GM21423 (cell line): ENCODE measurements around the gene IL25.

ENCODE experiments used
- ATAC-seq: cut with Tn5 transposase; IDR thresholded peaks from one replicate; pipeline ENCODE4 v1.9.1; 2021; ENCODE audit warnings: mild to moderate bottlenecking, moderate library complexity; ENCODE audit not compliant: unreplicated experiment

IL25 gene

DNA sequence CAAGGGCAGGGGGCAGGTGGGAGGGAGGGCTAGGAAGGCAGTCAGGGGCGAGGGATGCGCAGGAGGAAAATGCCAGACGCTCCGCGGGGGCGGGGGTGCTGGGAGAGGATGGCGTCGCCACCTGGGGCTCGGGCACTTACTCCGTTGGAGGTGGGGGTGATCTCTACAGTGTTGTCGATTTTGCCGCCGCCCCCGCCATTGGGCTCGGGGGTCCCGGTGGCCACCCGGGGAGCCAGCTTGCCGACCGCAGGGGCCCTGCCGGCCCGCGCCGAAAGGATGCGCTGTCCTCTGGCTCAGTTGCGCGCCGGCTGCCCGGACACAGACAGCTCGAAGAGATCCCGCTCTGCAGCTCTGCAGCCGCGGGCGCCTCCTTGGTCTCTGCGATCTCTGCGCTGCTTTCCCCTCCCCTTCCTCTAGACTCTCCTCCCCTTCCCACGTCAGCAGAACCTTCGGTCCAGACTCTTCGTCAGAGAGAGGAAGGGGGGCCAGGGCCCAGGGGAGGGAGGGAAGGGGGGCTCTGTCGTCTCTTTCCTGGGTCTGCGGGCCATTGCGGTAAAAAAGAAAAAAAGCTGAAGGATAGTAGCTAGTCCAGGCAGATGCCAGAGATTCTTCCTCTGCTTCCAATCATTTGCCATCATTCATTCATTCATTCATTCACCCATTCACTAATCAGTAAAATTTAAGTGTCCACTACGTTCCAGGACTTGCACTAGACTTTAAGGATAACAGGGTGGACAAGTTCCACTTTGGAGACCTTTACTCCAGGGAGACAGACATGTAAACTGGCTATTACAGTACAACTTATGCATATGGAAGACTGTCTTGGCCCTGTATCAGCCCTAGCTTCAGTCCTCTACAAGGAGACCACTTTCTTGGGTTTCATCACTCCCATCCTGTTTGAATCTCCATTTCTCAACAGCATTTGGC, 19.8 kb upstream of the IL25 start, which contains the start of gene SLC22A17:
TSS of gene SLC22A17 (minus strand) at position 382 of the 927 bp plus-strand sequence.
- no peak for ATAC-seq

DNA sequence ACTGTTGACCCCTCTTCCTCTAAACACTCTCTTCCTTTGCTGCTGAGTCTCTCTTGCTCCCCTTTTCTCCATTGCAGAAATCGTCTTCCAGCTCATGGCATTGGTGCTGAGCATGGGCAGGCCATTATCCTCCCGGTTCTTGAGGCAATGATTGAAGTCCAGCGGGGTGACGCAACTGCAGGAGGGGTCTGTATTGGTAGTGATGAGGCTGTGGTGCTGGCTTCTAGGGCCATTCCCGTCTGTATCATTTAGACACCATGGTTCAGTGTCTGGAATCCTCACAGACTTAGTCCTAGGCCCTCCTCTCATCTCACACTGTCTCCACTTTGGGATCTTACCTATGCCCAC, 19.2 kb upstream of the IL25 start:
- no peak for ATAC-seq

DNA sequence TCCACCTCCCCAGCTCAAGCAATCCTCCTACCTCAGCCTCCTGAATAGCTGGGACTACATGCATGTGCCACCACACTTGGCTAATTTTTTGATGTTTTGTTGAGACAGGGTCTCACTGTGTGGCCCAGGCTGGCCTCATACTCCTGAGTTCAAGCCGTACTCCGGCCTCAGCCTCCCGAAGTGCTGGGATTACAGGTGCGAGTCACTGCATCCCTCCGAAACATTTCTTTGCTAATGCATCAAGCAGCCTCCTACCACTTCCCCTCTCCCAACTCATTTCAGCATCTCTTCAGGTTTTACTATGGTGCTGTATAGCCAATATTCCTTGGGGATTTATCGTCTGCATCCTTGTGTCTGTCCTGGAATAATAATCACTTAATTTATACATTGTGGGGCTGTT, 17.6 kb upstream of the IL25 start:
- no peak for ATAC-seq

DNA sequence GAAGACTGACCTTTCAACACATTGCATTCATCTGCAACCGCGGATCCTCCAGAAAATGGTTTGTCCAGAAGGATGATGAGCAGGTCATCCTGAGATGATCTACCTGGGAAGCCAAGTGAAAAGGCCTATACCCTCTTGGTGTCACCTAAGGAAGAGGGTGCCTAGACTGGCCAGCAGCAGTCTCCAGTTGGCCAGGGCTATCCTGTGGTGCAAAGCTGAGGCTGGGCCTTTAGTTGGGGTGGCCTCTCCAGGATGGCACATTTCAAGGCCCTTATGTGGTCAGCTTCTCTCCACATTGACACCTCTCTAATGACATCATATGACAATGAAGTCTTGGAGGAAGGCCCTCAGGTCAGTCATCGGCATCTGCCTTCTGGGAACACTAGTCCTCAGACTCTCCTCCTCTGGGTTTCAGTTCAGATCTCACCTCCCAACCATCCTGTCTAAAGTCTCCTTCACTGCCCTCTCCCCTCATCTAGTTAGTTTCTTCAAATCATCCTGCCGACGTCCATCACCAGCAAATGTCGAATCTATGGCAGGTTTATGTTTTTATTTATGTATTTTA, 16.7 kb upstream of the IL25 start:
- ATAC-seq: no peak

DNA sequence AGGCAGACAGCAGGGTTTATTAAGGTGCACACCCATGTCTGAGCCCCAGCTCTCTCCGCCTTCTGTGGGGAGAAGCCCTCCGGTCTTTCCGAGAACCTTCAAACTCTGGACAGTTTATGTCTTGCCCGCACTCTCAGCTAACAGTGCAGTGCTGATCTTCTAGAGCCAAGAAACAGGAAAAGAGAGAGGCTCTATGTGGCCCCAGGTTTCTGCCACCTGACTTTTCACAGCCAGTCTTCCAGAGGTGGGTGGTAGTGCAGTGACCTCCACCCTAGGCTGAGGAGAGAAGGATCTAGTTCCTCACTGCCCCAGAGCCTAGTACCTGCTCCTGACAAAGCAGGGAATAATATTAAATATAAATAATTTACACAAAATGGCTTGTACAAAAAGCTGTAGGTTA, 15.9 kb upstream of the IL25 start:
- ATAC-seq: no peak

DNA sequence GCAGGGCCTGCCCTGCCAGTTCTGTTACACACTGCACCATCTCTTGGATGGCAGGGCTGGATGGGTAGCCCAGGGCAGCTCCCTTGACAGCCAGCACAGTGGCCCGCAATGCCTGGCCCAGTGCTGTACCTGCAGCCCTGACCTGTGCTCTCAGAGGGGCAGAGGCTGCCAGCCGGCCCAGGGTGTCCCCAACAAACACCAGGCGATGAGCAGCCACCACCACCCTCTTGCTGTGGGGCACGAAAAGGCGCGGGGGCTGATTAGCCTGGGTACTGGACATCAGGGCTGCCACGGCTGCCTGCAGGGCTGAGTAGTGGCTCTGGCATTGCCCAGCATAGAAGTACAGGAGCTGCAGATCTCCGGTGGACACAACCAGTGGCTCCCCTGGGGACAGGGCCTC, 15.3 kb upstream of the IL25 start:
- no peak for ATAC-seq

DNA sequence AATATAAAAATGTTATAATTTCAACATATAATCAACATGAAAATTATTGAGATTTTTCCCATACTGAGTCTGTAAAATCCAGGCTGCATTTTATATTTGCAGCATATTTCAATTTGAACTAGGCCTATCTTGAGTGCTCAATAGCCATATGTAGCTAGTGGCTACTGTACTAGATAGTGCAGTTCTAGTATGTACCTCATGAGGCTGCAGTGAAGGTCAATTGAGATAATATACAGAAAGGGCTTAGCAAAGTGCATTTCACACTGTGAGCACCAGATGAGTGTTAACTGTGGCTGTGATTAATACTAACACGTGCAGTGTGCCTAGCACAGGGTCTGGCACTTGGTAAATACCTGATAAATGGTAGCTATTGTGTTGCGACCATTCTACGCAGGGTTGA, 14.6 kb upstream of the IL25 start:
- no peak for ATAC-seq

DNA sequence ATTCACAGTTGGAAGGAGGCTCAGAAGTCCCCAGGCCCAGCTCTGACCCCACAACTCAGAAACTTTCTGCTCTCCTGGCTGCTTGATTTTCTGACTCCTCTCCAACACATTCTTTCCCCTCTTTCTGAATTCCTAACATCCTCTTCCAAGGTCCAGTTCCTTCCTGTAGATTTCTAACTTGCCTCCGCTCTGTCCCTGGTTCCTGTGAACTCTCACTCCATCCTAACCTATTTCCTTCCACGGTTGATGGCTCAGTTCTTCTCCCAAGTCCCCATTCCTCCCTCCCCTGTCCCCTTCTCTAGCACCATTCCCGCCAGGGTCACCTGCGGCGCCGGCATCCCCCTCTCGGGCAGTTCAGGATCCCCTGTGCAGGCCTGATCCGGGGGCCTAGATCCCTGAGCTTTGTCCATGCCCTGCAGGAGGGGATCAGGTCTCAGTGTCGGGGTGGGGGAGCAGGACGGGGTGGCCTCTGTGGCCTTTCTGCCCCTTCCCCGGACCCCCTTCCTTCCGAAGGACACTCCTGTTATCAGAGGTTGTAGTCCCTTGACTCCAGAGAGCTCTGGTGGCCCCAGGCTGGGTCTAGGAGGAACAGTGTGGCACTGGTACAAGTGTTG, 13.9 kb upstream of the IL25 start:
- no peak for ATAC-seq

DNA sequence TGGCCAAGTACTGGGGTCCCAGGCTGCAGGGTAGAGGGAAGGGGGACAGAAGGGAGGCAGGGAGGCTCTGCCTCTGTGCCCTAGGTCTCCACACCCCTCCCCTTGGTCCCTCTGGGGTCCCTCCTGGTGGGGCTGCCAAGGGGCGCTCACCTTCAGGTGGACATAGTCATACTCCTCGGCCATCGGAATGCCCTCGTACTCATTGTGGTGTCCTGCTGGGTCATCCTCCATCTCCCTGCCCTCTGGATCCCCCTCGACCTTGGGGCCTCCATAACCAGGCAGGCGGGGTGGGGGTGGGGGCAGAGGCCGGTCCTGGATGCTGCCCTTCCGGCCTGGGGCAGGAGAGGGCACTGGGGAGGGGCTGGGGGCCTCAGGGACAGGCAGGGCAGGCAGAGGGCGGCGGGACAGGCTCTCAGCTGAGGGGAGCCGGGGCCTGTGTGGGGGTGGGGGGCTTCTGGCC, 13.4 kb upstream of the IL25 start:
- ATAC-seq: no peak

DNA sequence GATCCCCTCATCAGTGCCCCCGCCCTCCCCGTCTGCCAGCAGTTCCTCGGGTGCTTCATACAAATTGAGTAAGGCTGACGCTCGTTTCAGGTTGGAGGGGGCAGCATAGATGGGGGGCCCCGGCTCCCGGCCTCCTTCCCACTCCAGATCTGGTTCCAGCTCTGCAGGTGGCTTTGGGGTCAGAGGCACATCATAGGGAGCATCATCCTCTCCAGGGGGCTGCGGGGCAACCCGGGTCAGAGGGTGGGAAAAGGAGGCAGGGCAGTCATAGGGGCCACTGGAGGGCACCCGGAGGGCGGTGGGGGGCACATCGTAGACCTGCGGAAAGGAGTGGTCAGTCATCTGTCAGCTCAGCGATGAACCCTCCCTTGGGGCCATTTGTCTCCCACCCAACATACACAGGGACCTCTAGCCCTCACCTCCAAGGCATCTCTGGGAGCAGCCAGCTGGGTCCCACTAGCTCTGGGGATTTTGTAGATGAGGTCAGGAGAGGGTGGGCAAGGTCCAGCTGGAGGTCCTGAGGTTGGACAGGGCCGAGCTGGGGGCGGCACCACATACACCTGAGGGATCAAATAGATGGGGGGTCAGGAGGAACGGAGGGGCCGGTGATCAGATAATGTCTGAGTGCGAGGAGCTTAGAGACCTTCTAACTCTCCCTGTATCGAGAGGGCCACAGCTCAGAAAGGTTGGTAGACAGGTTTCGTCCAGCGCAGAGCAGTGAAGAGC, 12.7 kb upstream of the IL25 start:
- no peak for ATAC-seq

DNA sequence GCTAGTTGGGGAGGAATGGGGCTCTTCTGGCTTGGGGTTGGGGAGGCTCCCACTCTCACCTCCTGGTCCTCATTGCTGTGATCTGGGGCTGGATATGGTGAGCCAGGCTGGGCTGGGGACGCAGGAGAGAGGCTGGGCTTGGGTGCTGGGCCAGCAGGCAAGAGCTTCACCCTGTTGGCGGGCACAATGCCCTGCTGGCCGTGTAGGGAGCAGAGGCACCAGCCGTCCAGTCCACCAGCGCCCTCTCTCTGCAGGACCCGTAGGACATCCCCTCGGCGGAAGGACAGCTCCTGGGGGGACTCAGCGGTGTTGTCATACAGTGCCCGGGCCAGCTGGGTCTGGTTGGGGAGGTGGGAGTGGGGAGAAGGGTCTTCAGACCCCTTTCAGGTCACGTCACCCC, 12.1 kb upstream of the IL25 start:
- ATAC-seq: no peak

DNA sequence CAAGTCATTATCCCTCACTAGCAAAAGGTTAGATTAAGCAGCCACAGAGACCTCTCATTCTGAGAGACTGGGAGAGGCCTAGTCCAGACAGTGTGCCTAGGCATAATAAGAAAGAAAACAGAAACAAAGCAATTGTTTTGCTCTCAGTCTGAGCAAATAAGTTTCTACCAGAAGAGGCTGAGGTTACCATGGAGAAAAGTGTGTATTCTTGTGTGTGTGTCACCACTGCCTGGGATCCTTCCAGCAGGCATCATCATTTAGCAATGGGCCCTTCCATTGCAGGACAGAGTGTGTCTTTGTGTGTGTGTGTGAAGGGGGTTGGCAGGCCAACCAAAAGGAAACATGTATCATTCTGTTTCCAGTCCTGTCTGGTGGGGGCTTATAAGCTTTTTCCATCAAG, 11.3 kb upstream of the IL25 start:
- no peak for ATAC-seq

DNA sequence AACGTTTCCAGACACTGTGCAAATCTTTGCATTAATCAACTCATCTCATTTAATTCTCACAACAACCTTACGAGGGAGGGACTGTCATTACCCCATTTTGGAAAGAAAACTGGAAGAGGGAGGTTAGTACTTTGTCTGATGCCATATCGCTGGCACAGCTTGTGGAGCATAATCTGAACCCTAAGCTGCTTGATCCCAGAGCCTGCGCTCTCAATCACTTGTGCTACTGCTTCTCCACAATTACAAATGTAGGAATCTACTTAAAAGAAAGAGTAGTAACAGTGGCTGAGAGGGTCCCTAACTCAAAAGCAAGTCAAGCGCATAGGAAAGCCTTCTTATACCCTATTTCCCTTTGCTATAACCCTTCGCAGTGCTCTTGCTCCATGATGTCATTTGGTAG, 10.8 kb upstream of the IL25 start:
- no peak for ATAC-seq

DNA sequence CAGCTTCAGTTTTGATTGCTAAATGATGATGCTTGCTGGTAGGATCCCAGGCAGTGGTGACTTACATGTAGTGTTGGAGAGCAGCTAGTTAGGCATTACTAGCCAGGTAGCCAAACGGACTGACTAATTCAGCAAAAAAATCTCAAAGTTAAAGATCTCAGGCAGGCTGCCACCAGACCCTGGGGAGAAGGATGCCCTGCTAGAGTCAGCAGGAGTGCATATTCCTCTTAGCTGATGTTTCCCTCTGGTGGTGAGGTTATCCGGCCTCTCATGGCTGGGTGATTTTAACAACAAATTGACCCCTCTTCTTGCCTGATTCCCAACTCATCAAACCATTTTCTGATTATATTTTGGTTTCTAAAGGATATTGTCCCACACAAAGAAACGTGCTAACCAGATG, 10.4 kb upstream of the IL25 start:
- ATAC-seq: no peak

DNA sequence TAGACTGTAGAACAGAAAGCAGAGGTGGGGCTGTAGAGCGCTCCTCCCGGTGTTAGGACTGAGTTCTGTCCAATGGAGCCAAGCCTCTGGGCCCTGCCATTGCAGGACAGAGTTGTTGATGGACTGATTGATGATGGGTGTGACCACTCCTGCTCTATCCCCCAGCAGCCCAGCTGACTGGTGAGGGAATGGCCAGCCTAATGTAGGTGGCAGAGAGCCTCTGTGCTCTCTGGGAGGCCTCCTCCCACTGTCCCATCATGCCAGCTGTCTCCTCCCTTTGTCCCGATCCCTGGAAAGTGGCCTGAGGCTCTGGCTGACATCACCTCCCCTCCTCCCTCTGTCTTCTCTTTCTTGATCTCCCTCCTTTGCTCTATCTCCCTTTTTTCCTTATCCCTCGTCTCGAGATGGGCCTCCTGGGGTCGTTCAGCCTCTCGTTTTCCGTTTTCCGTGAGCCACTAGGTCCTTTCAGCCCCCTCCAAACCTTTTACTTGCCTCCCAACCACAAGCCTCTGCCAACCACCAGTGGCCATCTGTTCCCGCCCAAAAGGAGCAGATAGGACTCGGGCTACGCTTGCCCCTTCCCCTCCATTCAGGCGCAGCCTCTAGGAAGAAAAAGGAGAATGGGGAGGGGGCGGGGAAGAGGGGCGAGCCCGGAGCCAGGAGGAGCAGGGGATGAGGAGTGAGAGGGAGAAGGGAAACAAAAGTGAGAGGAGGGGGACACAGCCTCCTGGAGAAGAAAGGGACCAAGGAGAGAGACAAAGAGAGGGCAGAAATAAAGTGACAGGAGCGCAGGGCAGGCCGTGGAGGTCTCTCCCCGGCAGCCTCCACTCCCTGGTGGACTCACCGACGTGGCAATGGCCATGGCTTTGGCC, 8.2 kb upstream of the IL25 start:
- ATAC-seq: no peak

DNA sequence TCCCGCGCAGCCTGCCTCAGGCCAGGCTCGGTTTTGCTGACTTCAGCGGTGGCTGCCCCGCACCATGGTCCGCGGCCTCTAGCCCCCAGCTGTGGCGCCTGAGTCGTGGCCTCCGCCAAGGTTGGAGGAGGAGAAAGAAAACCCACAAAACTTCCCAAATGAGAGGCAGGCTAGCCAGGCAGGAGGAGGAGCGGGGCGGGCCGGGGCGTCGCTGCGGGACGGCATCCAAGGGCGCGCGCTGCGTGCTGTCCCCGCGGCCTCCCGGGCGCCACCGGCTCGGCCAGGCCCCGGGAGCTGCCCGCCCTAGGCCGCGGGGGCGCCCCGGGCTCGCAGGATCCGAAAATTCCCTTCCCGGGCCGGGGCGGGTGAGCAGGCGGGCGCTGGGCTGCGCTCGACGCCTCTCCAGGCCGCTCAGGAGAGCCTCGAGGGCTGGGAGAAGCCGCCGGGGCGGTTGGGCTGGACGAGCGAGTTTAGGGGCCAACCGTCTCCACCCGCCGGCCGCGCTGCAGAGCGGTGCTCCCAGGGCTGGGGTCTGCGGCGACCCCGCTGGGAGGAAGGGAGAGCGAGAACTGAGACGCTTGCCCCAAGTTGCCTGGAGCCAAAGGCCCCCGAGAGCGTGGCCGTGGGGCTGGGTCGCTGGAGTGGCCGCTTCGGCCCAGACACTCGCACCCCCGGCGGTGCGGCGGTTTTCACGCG, 7.4 kb upstream of the IL25 start, which contains the start of gene EFS:
TSS of gene EFS (minus strand) at position 137 of the 696 bp plus-strand sequence. CDS start 147 bp downstream, outside the sequence.
- no peak for ATAC-seq

DNA sequence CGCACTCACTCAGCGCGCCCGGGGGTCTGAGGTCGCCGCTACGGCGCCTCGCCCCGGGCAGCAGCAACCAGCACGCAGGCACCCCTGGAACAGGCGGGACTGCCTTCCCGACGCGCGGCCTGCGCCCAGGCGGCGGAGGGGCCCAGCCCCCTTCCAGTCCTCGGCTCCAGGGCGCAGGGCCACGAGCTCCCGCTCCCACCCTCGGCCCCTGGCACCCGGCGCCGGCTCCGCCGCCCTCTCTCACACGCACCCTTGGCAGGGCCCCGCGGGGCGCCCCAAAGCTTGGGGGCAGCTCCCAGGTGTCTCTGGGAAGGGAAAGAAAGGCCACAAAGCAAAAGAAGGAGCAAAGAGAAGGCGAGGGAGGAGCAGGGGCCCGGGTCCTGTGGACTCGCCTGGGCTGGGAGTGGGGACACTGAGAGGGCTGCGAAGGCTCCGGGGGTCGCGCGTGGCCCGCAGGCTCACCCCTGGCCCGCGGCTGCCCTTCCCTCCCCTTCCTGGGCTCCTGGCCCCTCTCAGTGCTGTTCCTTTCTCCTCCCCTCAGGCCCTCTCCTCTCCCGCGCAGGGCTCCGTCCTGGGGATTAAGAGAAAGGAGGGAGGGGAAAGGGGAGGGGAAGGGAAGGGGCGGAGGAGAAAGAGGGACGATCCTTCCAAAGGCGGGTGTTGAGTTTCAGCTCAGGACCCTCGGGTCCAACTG, 6.7 kb upstream of the IL25 start:
- no peak for ATAC-seq

DNA sequence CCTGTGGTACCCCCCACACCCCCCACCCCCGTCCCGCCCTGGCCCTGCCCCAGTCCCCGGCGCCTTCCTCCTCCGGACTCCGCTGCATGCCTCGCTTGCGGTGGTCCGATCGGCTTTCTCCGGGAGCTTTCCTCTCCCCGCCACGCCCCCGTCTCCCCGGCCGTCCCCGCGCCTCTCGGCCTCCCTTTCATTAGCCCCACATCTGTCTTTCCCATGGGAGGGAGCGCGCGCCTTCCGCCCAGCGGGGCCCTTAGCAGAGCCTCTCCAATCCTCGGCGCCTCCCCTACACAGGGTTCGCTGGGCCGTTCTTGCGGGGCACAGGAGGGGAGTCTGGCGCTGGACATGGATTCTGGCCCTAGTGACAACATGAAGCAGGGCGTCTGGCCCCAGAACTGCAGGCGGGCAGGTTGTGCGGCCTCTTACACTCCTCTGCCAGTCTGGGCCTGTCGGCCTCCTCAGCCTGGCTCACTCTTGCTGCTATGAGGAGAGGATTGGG, 6.1 kb upstream of the IL25 start:
- no peak for ATAC-seq

DNA sequence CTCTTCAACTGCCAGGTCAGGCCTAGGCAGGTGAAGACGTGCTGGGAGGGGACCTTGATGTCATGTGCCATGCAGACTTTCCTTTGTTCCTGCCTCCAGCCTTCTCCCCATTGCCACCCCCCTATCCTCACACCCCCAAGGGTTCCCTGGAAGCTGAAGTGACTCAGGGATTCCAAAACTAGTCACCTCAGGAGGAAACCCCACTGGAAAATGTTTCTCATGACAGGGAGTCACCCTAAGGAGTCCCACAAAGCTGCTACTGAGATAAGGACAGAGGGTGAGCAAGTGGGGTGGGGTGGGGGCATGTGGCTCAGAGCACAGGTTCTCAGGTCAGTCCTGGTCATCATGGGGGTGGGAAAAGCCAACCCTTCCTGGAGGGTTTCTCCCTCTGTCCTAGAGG, 2.4 kb upstream of the IL25 start:
- ATAC-seq: no peak
